IMR-90 (cell line): Measurements from ENCODE around the gene HNRNPA1L2. TPM values are rescaled to one million over a fixed set of nuclear protein-coding genes. Genes with fewer than 3 reads are reported as not detected.

Experiments used
- ATAC-seq: fragments of 200-7000 bp; cut with Tn5 transposase; 2 replicates; pipeline ENCODE4 v1.9.1; 2020; ENCODE audit warnings: low read depth, mild to moderate bottlenecking, moderate library complexity
- BruUV-seq: library from RNA; stranded (reverse); fragments of 400-500 nt; replicated peaks from 2 replicates; lab custom pipeline; 2021; lab: Mats Ljungman, UMichigan
- CTCF ChIA-PET: fragments of 300-600 bp; formaldehyde crosslinking; extraction: SDS; loops from one replicate; lab custom pipeline; 2021; ENCODE audit warnings: antibody characterized with exemption; lab: Yijun Ruan, JAX
- POLR2A ChIA-PET: fragments of 300-600 bp; sonication (Branson Sonifier 250); formaldehyde crosslinking; loops from one replicate; lab custom pipeline; 2022; ENCODE audit warnings: antibody characterized with exemption; ENCODE audit not compliant: unreplicated experiment; lab: Charles Lee
- DNase-seq: peaks from one replicate; pipeline ENCODE4 v3.0.0; 2013
- H2AFZ ChIP-seq: replicated peaks from 2 replicates; pipeline ENCODE3; 2013; ENCODE audit warnings: low read length, mild to moderate bottlenecking; ENCODE audit not compliant: poor library complexity
- H2AK5ac ChIP-seq: 2 replicates; pipeline ENCODE4 v1.6.1; 2013; ENCODE audit warnings: low read depth, low read length, inconsistent platforms
- H2AK9ac ChIP-seq: replicated peaks from 2 replicates; pipeline ENCODE3; 2013; ENCODE audit warnings: mild to moderate bottlenecking, low read depth, low read length, moderate library complexity; ENCODE audit not compliant: poor library complexity
- H2BK120ac ChIP-seq: 2 replicates; pipeline ENCODE4 v1.6.1; 2013; ENCODE audit warnings: low read depth, low read length, inconsistent platforms
- H2BK15ac ChIP-seq: 3 replicates; pipeline ENCODE4 v1.6.1; 2013; ENCODE audit warnings: low read depth, low read length, inconsistent platforms
- H2BK20ac ChIP-seq: 2 replicates; pipeline ENCODE4 v1.6.1; 2013; ENCODE audit warnings: low read depth, mild to moderate bottlenecking, inconsistent platforms, low read length, moderate library complexity
- H2BK5ac ChIP-seq: 2 replicates; pipeline ENCODE4 v1.6.1; 2013; ENCODE audit warnings: mild to moderate bottlenecking, low read depth, low read length, inconsistent platforms; ENCODE audit not compliant: poor library complexity, severe bottlenecking
- H3K14ac ChIP-seq: replicated peaks from 2 replicates; pipeline ENCODE4 v1.6.1; 2013; ENCODE audit warnings: low read depth, low read length, inconsistent platforms
- H3K18ac ChIP-seq: 2 replicates; pipeline ENCODE4 v1.6.1; 2013; ENCODE audit warnings: low read depth, low read length, control low read depth
- H3K23ac ChIP-seq: 2 replicates; pipeline ENCODE4 v1.6.1; 2013; ENCODE audit warnings: low read depth, low read length, inconsistent platforms
- H3K27ac ChIP-seq: 2 replicates; pipeline ENCODE4 v1.5.1; 2013; ENCODE audit warnings: mild to moderate bottlenecking, control low read depth, low read length; ENCODE audit not compliant: insufficient read depth
- H3K27me3 ChIP-seq: 2 replicates; pipeline ENCODE4 v1.6.1; 2013; ENCODE audit warnings: low read length; ENCODE audit not compliant: control insufficient read depth, insufficient read depth
- H3K36me3 ChIP-seq: 2 replicates; pipeline ENCODE4 v1.6.1; 2013; ENCODE audit warnings: low read length, mixed read lengths; ENCODE audit not compliant: control insufficient read depth, insufficient read depth
- H3K4ac ChIP-seq: 2 replicates; pipeline ENCODE4 v1.6.1; 2013; ENCODE audit warnings: low read depth, low read length, inconsistent platforms
- H3K4me1 ChIP-seq: 2 replicates; pipeline ENCODE4 v1.6.1; 2013; ENCODE audit warnings: low read length, mixed read lengths; ENCODE audit not compliant: control insufficient read depth, insufficient read depth
- H3K4me2 ChIP-seq: 2 replicates; pipeline ENCODE4 v1.6.1; 2013; ENCODE audit warnings: low read depth, mild to moderate bottlenecking, control low read depth, low read length, moderate library complexity
- H3K4me3 ChIP-seq: 2 replicates; pipeline ENCODE4 v1.5.1; 2013; ENCODE audit warnings: low read depth, mild to moderate bottlenecking, control low read depth, low read length, moderate library complexity; ENCODE audit not compliant: insufficient read depth
- H3K56ac ChIP-seq: 2 replicates; pipeline ENCODE4 v1.6.1; 2013; ENCODE audit warnings: low read length, inconsistent platforms; ENCODE audit not compliant: insufficient read depth; ENCODE audit errors: extremely low read depth
- H3K79me1 ChIP-seq, 2 experiments: 2 replicates each; pipeline ENCODE4 v1.6.1; 2013; ENCODE audit warnings: low read length in 2 of 2, inconsistent platforms in 1 of 2, low read depth in 1 of 2
- H3K9ac ChIP-seq: 2 replicates; pipeline ENCODE4 v1.6.1; 2013; ENCODE audit warnings: low read depth, low read length, control low read depth
- H3K9me1 ChIP-seq: 2 replicates; pipeline ENCODE4 v1.6.1; 2013; ENCODE audit warnings: low read length, inconsistent platforms; ENCODE audit not compliant: insufficient read depth
- H3K9me3 ChIP-seq: 2 replicates; pipeline ENCODE4 v1.6.1; 2013; ENCODE audit warnings: low read length; ENCODE audit not compliant: control insufficient read depth, insufficient read depth
- H4K20me1 ChIP-seq: 2 replicates; pipeline ENCODE4 v1.6.1; 2013; ENCODE audit warnings: low read length, inconsistent platforms; ENCODE audit not compliant: insufficient read depth
- H4K5ac ChIP-seq: 2 replicates; pipeline ENCODE4 v1.6.1; 2013; ENCODE audit warnings: mild to moderate bottlenecking, low read depth, low read length, control low read depth
- H4K8ac ChIP-seq, 2 experiments: 2 replicates each; pipeline ENCODE4 v1.6.1; 2013; ENCODE audit warnings: low read depth in 2 of 2, low read length in 2 of 2, control low read depth in 1 of 2, inconsistent platforms in 1 of 2
- H4K91ac ChIP-seq: 2 replicates; pipeline ENCODE4 v1.6.1; 2013; ENCODE audit warnings: low read depth, low read length, inconsistent platforms; ENCODE audit not compliant: insufficient read depth
- MAZ ChIP-seq: IDR thresholded peaks from 2 replicates; pipeline ENCODE4 v1.6.1; 2012; ENCODE audit warnings: low read depth, mild to moderate bottlenecking, low read length, improper control_type of control experiment, moderate library complexity, borderline replicate concordance
- MXI1 ChIP-seq: IDR thresholded peaks from 2 replicates; pipeline ENCODE4 v1.6.1; 2012; ENCODE audit warnings: low read depth, mild to moderate bottlenecking, low read length, moderate library complexity, borderline replicate concordance
- POLR2A ChIP-seq: IDR thresholded peaks from 2 replicates; pipeline ENCODE4 v1.6.1; 2012; ENCODE audit warnings: mild to moderate bottlenecking, low read depth, low read length
- RFX5 ChIP-seq: IDR thresholded peaks from 2 replicates; pipeline ENCODE4 v1.8.0; 2012; ENCODE audit warnings: low read depth, mild to moderate bottlenecking, low read length, moderate library complexity
- WGBS, 2 experiments: methylation state at CpG; one replicate each; pipeline versions ENCODE4 v1.1.5 to v1.1.7; 2013; ENCODE audit warnings: missing lambda C conversion rate in 2 of 2; ENCODE audit not compliant: insufficient read length in 1 of 2; ENCODE audit errors: extremely low coverage in 2 of 2; 5-methylcytosine and 5-hydroxymethylcytosine counted together
- dilution Hi-C: fragments of 300-500 bp; cut with HindIII; formaldehyde crosslinking; loops from one replicate; pipeline ENCODE4 v1.14.3; 2018; ENCODE audit warnings: low sequenced_read_pairs; ENCODE audit not compliant: unreplicated experiment
- in situ Hi-C: fragments of 300-500 bp; cut with MboI; formaldehyde crosslinking; loops from 3 replicates; pipeline ENCODE4 v1.14.3; 2019; ENCODE audit warnings: low sequenced_read_pairs, inconsistent platforms, mixed read lengths
- intact Hi-C: fragments of 100-400 bp; cut with micrococcal nuclease; formaldehyde crosslinking; loops from 2 replicates; pipeline ENCODE4 v1.10.0; 2022
- polyA plus RNA-seq, 3 experiments: library from polyadenylated mRNA; depleted of rRNA; stranded (reverse); fragments of >200 nt; gene quantifications; 2 replicates each; pipeline ENCODE4 v1.2.3, GENCODE V29; 2012; ENCODE audit warnings: low replicate concordance in 1 of 3
- total RNA-seq: library from RNA; depleted of rRNA; stranded (reverse); fragments of >200 nt; gene quantifications from 2 replicates; pipeline ENCODE4 v1.2.3, GENCODE V29; 2012

The HNRNPA1L2 gene
- total and polyA plus RNA-seq, 2 of the 4 experiments (the other 2 are of a cell fraction) = 3.4 to 9.3 TPM

DNA sequence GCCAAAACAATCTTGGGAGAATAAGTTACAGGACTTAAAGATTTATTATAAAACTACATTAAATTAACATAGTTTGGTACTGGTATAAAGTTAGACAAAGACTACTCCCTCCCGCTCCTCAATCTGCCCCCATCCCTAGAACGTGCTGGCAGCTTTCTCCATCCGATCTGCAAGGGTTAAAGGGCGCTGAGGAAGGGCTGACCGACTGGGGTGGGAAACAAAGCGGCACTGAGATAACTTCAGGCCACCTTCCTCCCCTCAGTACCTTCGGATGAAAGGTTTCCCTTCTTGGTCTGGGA lies 9.6 kb downstream of the HNRNPA1L2 start:
- TF ChIP-seq RFX5 (no peak), MAZ (peak; percentile 25; the same call in 1 of the 2 replicates), MXI1 (no peak), POLR2A (no peak)
- ChIA-PET POLR2A (interaction anchor here (0.8 kb wide), 1 partner anchor 454 kb away, joined by 3 read pairs; no protein-coding TSS in a partner anchor), CTCF (interaction anchor here (1.3 to 1.6 kb wide), 2 partner anchors 11 to 20 kb away, joined by 4 to 8 read pairs; no protein-coding TSS in a partner anchor)
- BruUV-seq = TSS peak; percentile 88
- peak overlapping the region; percentile 65 for H2AK5ac ChIP-seq
- H3K56ac ChIP-seq = peak overlapping the region; percentile 99
- ATAC-seq (peak; percentile 30), DNase-seq (no peak)
- H3K27ac ChIP-seq = peak overlapping the region; percentile 96
- in situ Hi-C loops (loop anchor here (10.0 kb wide), 1 partner anchor 197 kb away; the partner anchor contains the start of genes CKAP2 and VPS36), intact Hi-C loops (loop anchor here (5.0 to 10.0 kb wide), 2 partner anchors 77 to 195 kb away; partner anchors contain the start of gene CKAP2), dilution Hi-C loops (no loop called here)
- H3K4me1 ChIP-seq = peaks cover 2% of the 10 kb centered on the region; the same call in 1 of the 2 replicates
- H3K79me1 ChIP-seq = peaks cover 9 to 37% of the 10 kb centered on the region in 2 experiments
- H4K5ac ChIP-seq = peak overlapping the region; percentile 98
- peak overlapping the region; percentile 90 for H2BK5ac ChIP-seq
- peak overlapping the region; percentile 93 for H3K4me3 ChIP-seq
- H3K18ac ChIP-seq = peak overlapping the region; percentile 92
- peaks cover 8% of the 10 kb centered on the region for H3K36me3 ChIP-seq
- peak overlapping the region; percentile 16; the same call in 1 of the 3 replicates for H2BK15ac ChIP-seq
- no peaks in the 10 kb centered on the region for H3K9me3 ChIP-seq
- H3K9me1 ChIP-seq = no peaks in the 10 kb centered on the region
- no peak overlapping the region for H2BK20ac ChIP-seq
- H2AK9ac ChIP-seq = peak overlapping the region; percentile 91
- H3K27me3 ChIP-seq = no peaks in the 10 kb centered on the region
- H4K8ac ChIP-seq = peak overlapping the region; percentile 94 to 98
- WGBS, 2 experiments = no CpG with 5 or more reads among the region's 7 CpGs
- H2AFZ ChIP-seq = peak overlapping the region; percentile 89
- peak overlapping the region; percentile 96 for H4K91ac ChIP-seq
- peak overlapping the region; percentile 95 for H3K4ac ChIP-seq
- peaks cover 5% of the 10 kb centered on the region; the same call in 1 of the 2 replicates for H4K20me1 ChIP-seq
- peak overlapping the region; percentile 98 for H3K14ac ChIP-seq
- H3K23ac ChIP-seq = peak overlapping the region; percentile 97
- H2BK120ac ChIP-seq = peak overlapping the region; percentile 48
- peak overlapping the region; percentile 100 for H3K9ac ChIP-seq
- H3K4me2 ChIP-seq = peak overlapping the region; percentile 80
